GM12878 (cell line): ENCODE measurements around the gene NCKAP5. TPM values are rescaled to one million over a fixed set of nuclear protein-coding genes. Genes with fewer than 3 reads are reported as not detected.

Source experiments
- ATAC-seq: fragments of 200-7000 bp; cut with Tn5 transposase; 3 replicates; pipeline ENCODE4 v1.9.1; 2020; ENCODE audit warnings: mild to moderate bottlenecking, moderate library complexity
- BruUV-seq: library from RNA; stranded (reverse); fragments of 400-500 nt; replicated peaks from 2 replicates; lab custom pipeline; 2021; lab: Mats Ljungman, UMichigan
- CTCF ChIA-PET: fragments of 300-600 bp; sonication (Branson Sonifier 250); formaldehyde crosslinking; extraction: SDS; loops from one replicate; lab custom pipeline; 2021; ENCODE audit warnings: inconsistent platforms; lab: Yijun Ruan, JAX
- POLR2A ChIA-PET: fragments of 350-600 bp; formaldehyde crosslinking; extraction: SDS; loops from one replicate; lab custom pipeline; 2021; ENCODE audit warnings: inconsistent platforms; lab: Charles Lee
- RAD21 ChIA-PET: fragments of 300-600 bp; sonication (Branson Sonifier 250); formaldehyde crosslinking; loops from one replicate; lab custom pipeline; 2023; ENCODE audit warnings: antibody characterized with exemption; ENCODE audit not compliant: unreplicated experiment; lab: Charles Lee
- SMC1A ChIA-PET: fragments of 300-600 bp; sonication (Branson Sonifier 250); formaldehyde crosslinking; loops from one replicate; lab custom pipeline; 2023; ENCODE audit not compliant: unreplicated experiment, uncharacterized antibody; lab: Charles Lee
- DNase-seq: peaks from one replicate; pipeline ENCODE4 v3.0.0-alpha.2; 2011; ENCODE audit warnings: low read depth, low spot score
- FAIRE-seq: peaks from 3 replicates; lab custom pipeline; 2011; peaks lifted over from hg19 to GRCh38; lab: Jason Lieb, UNC
- H2AFZ ChIP-seq: 2 replicates; pipeline ENCODE4 v1.6.0; 2011; ENCODE audit warnings: low read depth, low read length, control low read depth; ENCODE audit not compliant: control insufficient read depth
- H3K27ac ChIP-seq: 2 replicates; pipeline ENCODE4 v1.5.1; 2011; ENCODE audit warnings: control low read depth; ENCODE audit not compliant: control insufficient read depth, insufficient read depth
- H3K27me3 ChIP-seq, 2 experiments: replicated peaks in 1 of 2; 2 replicates each; pipeline versions ENCODE4 v1.6.0 to v1.6.1; 2011; ENCODE audit warnings: low read length in 1 of 2; ENCODE audit not compliant: control insufficient read depth in 2 of 2, insufficient read depth in 2 of 2
- H3K36me3 ChIP-seq, 2 experiments: 2 replicates each; pipeline ENCODE4 v1.5.1; 2011; ENCODE audit warnings: low read length in 1 of 2; ENCODE audit not compliant: control insufficient read depth in 2 of 2, insufficient read depth in 2 of 2
- H3K4me1 ChIP-seq: 2 replicates; pipeline ENCODE4 v1.6.1; 2011; ENCODE audit warnings: mild to moderate bottlenecking, low read length, moderate library complexity, mixed read lengths; ENCODE audit not compliant: control insufficient read depth, insufficient read depth
- H3K4me2 ChIP-seq: 2 replicates; pipeline ENCODE4 v1.6.0; 2011; ENCODE audit warnings: control low read depth; ENCODE audit not compliant: control insufficient read depth, insufficient read depth
- H3K4me3 ChIP-seq: fragments of 200-600 bp; sonication (generic); 2 replicates; pipeline ENCODE4 v1.5.1; 2016
- H3K79me2 ChIP-seq: 2 replicates; pipeline ENCODE4 v1.6.0; 2011; ENCODE audit warnings: low read length; ENCODE audit not compliant: control insufficient read depth, insufficient read depth
- H3K9ac ChIP-seq: 2 replicates; pipeline ENCODE4 v1.8.0; 2011; ENCODE audit warnings: low read length, control low read depth, mixed read lengths; ENCODE audit not compliant: control insufficient read depth, insufficient read depth
- H3K9me3 ChIP-seq: replicated peaks from 3 replicates; pipeline ENCODE4 v1.5.1; 2011; ENCODE audit warnings: mild to moderate bottlenecking, low read length; ENCODE audit not compliant: control insufficient read depth, insufficient read depth
- H4K20me1 ChIP-seq: 2 replicates; pipeline ENCODE4 v1.6.0; 2011; ENCODE audit not compliant: control insufficient read depth, insufficient read depth
- ATF7 ChIP-seq: fragments of 450-650 bp; IDR thresholded peaks from 2 replicates; pipeline ENCODE4 v1.6.1; 2016; ENCODE audit warnings: low read depth, mild to moderate bottlenecking
- CBFB ChIP-seq: IDR thresholded peaks from 2 replicates; pipeline ENCODE4 v1.6.1; 2016; ENCODE audit warnings: antibody characterized with exemption, low read depth
- CBX5 ChIP-seq: sonication (generic); IDR thresholded peaks from 2 replicates; pipeline ENCODE4 v1.6.1; 2016; ENCODE audit warnings: low read depth, moderate library complexity, mild to moderate bottlenecking, inconsistent platforms
- EZH2 ChIP-seq: IDR thresholded peaks from 2 replicates; pipeline ENCODE4 v1.6.1; 2012; ENCODE audit warnings: low read depth, mild to moderate bottlenecking, control low read depth, inconsistent platforms, low read length, borderline replicate concordance; ENCODE audit not compliant: control insufficient read depth
- IRF4 ChIP-seq: IDR thresholded peaks from 2 replicates; pipeline ENCODE4 v1.6.1; 2011; ENCODE audit warnings: low read depth, low read length
- KDM1A ChIP-seq: fragments of 200-600 bp; sonication (generic); IDR thresholded peaks from 2 replicates; pipeline ENCODE4 v1.6.1; 2016; ENCODE audit warnings: borderline replicate concordance
- MTA3 ChIP-seq: IDR thresholded peaks from 2 replicates; pipeline ENCODE4 v1.6.1; 2012; ENCODE audit warnings: low read length, inconsistent platforms, borderline replicate concordance
- NFYB ChIP-seq: IDR thresholded peaks from 2 replicates; pipeline ENCODE4 v1.6.1; 2011; ENCODE audit warnings: low read depth, mild to moderate bottlenecking, low read length, improper control_type of control experiment, moderate library complexity; ENCODE audit not compliant: insufficient read depth
- NRF1 ChIP-seq: conservative IDR thresholded peaks from 2 replicates; pipeline ENCODE4 v1.6.1; 2011; ENCODE audit warnings: mild to moderate bottlenecking, low read depth, low read length, improper control_type of control experiment
- PAX8 ChIP-seq: fragments of 450-650 bp; IDR thresholded peaks from 2 replicates; pipeline ENCODE4 v1.6.1; 2017; ENCODE audit warnings: mild to moderate bottlenecking, moderate library complexity
- POLR2A ChIP-seq: IDR thresholded peaks from 2 replicates; pipeline ENCODE4 v1.6.1; 2011; ENCODE audit warnings: low read depth, mild to moderate bottlenecking, low read length
- RBBP5 ChIP-seq: fragments of 200-600 bp; sonication (generic); conservative IDR thresholded peaks from 2 replicates; pipeline ENCODE4 v1.6.1; 2016
- SMAD1 ChIP-seq: fragments of 450-650 bp; IDR thresholded peaks from 2 replicates; pipeline ENCODE4 v1.6.1; 2018; ENCODE audit warnings: mild to moderate bottlenecking, low read depth; ENCODE audit not compliant: partially characterized antibody
- STAT1 ChIP-seq: fragments of 450-650 bp; conservative IDR thresholded peaks from 2 replicates; pipeline ENCODE4 v1.6.1; 2014; ENCODE audit warnings: antibody characterized with exemption, mild to moderate bottlenecking
- TARDBP ChIP-seq: IDR thresholded peaks from 2 replicates; pipeline ENCODE4 v1.6.1; 2016; ENCODE audit warnings: borderline replicate concordance
- WRNIP1 ChIP-seq: IDR thresholded peaks from 2 replicates; pipeline ENCODE4 v1.6.1; 2011; ENCODE audit warnings: low read depth, low read length, improper control_type of control experiment, borderline replicate concordance
- ZNF217 ChIP-seq: fragments of 450-650 bp; IDR thresholded peaks from 2 replicates; pipeline ENCODE4 v1.6.1; 2017; ENCODE audit warnings: antibody characterized with exemption, mild to moderate bottlenecking
- WGBS: methylation state at CpG from one replicate; pipeline ENCODE4 v1.1.6; 2016; ENCODE audit warnings: low lambda C conversion rate; ENCODE audit not compliant: insufficient replicate concordance, insufficient coverage; ENCODE audit errors: missing lambda C conversion rate; 5-methylcytosine and 5-hydroxymethylcytosine counted together
- in situ Hi-C: fragments of 300-500 bp; cut with MboI; formaldehyde crosslinking; loops from 9 replicates; pipeline ENCODE4 v1.14.3; 2018; ENCODE audit warnings: mixed read lengths
- intact Hi-C: fragments of 100-400 bp; cut with micrococcal nuclease; formaldehyde crosslinking; loops from one replicate; pipeline ENCODE4 v1.14.2; 2022; ENCODE audit not compliant: unreplicated experiment
- polyA plus RNA-seq, 11 experiments: library from polyadenylated mRNA; depleted of rRNA in 4 of 11; unstranded in 6 of 11; stranded (reverse) in 5 of 11; fragments of >200 nt; fragmentation: Nextera tagmentation in 4 of 11; fragmentation: Illumina TruSeq in 1 of 11; extraction: Ambion mirVana in 4 of 11; extraction: Trizol in 1 of 11; gene quantifications; 1 replicate in 1 of 11; 2 replicates in 10 of 11; pipeline versions ENCODE4 v1.2.1 to v1.2.3, GENCODE V29; 2011 to 2016; ENCODE audit warnings: inconsistent platforms in 2 of 11, missing spikeins in 2 of 11, low read depth in 1 of 11
- total RNA-seq, 4 experiments: library from RNA; depleted of rRNA in 3 of 4; stranded (reverse); fragments of >200 nt in 3 of 4; fragmentation: Illumina TruSeq in 1 of 4; extraction: Trizol in 1 of 4; gene quantifications; 2 replicates each; pipeline versions ENCODE4 v1.2.1 to v1.2.3, GENCODE V29; 2013 to 2021
- TF ChIP-seq, protein P1 (sequence below): IDR thresholded peaks from 2 replicates; pipeline ENCODE4 v1.6.1; 2011; ENCODE audit warnings: borderline replicate concordance, low read depth, mild to moderate bottlenecking, moderate library complexity, low read length; ENCODE audit not compliant: insufficient read depth, poor library complexity, severe bottlenecking
- TF ChIP-seq, protein P2 (sequence below): IDR thresholded peaks from 2 replicates; pipeline ENCODE4 v1.6.1; 2012; ENCODE audit warnings: improper control_type of control experiment, low read depth, low read length; ENCODE audit not compliant: insufficient replicate concordance

The NCKAP5 gene
- total and polyA plus RNA-seq, 10 of the 15 experiments (the other 5 are each of a cell fraction or from before 2014, with no cell fraction given) = 0.06 to 0.44 (median 0.16) TPM

DNA sequence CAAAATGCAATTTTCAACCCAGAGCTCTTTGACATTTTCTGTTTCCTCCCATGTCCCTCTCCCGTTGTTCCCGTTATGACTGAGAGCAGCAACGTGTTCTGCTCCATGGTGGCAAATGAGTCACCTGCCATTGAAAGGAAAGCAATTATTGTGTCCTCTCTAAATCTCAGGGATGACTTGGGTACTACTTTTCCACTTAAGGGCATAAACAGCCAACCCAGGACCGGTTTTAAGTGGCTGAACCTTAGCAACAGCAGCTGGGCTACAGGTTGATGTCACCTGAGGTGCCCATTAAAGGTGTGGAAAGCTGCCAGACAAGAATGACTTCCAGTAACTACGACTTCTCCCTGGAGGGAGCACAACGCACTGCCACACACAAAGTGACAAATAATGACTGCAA is 236.8 kb downstream of the NCKAP5 start:
- CTCF ChIA-PET = no interaction called here
- FAIRE-seq (no peak), DNase-seq (no peak), ATAC-seq (no peak)
- 8% methylated on average over 6 of the region's 6 CpGs for WGBS
- no peaks in the 10 kb centered on the region for H3K36me3 ChIP-seq
- H3K9ac ChIP-seq = no peak overlapping the region
- POLR2A ChIA-PET = no interaction called here
- no peak overlapping the region for H3K4me2 ChIP-seq
- no peak overlapping the region for H2AFZ ChIP-seq
- H3K27ac ChIP-seq = no peak overlapping the region
- RAD21 ChIA-PET = no interaction called here
- no peaks in the 10 kb centered on the region for H3K79me2 ChIP-seq
- H4K20me1 ChIP-seq = no peaks in the 10 kb centered on the region
- no peak overlapping the region for H3K4me3 ChIP-seq
- BruUV-seq = no TSS peak
- no peaks in the 10 kb centered on the region for H3K27me3 ChIP-seq
- SMC1A ChIA-PET = interaction anchor here (0.8 kb wide), 1 partner anchor 1218 kb away, joined by 3 read pairs; no protein-coding TSS in a partner anchor
- TF ChIP-seq POLR2A (no peak), NRF1 (no peak), RBBP5 (no peak), EZH2 (no peak), MTA3 (no peak), CBX5 (no peak), ATF7 (no peak), IRF4 (no peak), CBFB (no peak), WRNIP1 (no peak), PAX8 (no peak), ZNF217 (no peak), TARDBP (no peak), STAT1 (no peak), NFYB (no peak), KDM1A (no peak), SMAD1 (no peak)
- TF ChIP-seq, protein P1, sequence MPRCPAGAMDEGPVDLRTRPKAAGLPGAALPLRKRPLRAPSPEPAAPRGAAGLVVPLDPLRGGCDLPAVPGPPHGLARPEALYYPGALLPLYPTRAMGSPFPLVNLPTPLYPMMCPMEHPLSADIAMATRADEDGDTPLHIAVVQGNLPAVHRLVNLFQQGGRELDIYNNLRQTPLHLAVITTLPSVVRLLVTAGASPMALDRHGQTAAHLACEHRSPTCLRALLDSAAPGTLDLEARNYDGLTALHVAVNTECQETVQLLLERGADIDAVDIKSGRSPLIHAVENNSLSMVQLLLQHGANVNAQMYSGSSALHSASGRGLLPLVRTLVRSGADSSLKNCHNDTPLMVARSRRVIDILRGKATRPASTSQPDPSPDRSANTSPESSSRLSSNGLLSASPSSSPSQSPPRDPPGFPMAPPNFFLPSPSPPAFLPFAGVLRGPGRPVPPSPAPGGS = no peak
- TF ChIP-seq, protein P2, sequence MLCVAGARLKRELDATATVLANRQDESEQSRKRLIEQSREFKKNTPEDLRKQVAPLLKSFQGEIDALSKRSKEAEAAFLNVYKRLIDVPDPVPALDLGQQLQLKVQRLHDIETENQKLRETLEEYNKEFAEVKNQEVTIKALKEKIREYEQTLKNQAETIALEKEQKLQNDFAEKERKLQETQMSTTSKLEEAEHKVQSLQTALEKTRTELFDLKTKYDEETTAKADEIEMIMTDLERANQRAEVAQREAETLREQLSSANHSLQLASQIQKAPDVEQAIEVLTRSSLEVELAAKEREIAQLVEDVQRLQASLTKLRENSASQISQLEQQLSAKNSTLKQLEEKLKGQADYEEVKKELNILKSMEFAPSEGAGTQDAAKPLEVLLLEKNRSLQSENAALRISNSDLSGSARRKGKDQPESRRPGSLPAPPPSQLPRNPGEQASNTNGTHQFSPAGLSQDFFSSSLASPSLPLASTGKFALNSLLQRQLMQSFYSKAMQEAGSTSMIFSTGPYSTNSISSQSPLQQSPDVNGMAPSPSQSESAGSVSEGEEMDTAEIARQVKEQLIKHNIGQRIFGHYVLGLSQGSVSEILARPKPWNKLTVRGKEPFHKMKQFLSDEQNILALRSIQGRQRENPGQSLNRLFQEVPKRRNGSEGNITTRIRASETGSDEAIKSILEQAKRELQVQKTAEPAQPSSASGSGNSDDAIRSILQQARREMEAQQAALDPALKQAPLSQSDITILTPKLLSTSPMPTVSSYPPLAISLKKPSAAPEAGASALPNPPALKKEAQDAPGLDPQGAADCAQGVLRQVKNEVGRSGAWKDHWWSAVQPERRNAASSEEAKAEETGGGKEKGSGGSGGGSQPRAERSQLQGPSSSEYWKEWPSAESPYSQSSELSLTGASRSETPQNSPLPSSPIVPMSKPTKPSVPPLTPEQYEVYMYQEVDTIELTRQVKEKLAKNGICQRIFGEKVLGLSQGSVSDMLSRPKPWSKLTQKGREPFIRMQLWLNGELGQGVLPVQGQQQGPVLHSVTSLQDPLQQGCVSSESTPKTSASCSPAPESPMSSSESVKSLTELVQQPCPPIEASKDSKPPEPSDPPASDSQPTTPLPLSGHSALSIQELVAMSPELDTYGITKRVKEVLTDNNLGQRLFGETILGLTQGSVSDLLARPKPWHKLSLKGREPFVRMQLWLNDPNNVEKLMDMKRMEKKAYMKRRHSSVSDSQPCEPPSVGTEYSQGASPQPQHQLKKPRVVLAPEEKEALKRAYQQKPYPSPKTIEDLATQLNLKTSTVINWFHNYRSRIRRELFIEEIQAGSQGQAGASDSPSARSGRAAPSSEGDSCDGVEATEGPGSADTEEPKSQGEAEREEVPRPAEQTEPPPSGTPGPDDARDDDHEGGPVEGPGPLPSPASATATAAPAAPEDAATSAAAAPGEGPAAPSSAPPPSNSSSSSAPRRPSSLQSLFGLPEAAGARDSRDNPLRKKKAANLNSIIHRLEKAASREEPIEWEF = no peak
- intact Hi-C loops (no loop called here), in situ Hi-C loops (no loop called here)
- H3K9me3 ChIP-seq = no peaks in the 10 kb centered on the region
- H3K4me1 ChIP-seq = no peaks in the 10 kb centered on the region
